GM12801 (cell line): Measurements from ENCODE around the gene CAPN2.

Experiments
- TF ChIP-seq, protein P1 (sequence below): IDR thresholded peaks from one replicate; pipeline ENCODE4 v1.5.1; 2011; ENCODE audit warnings: control low read depth; ENCODE audit not compliant: insufficient read length; ENCODE audit errors: extremely low read depth

Gene CAPN2

DNA sequence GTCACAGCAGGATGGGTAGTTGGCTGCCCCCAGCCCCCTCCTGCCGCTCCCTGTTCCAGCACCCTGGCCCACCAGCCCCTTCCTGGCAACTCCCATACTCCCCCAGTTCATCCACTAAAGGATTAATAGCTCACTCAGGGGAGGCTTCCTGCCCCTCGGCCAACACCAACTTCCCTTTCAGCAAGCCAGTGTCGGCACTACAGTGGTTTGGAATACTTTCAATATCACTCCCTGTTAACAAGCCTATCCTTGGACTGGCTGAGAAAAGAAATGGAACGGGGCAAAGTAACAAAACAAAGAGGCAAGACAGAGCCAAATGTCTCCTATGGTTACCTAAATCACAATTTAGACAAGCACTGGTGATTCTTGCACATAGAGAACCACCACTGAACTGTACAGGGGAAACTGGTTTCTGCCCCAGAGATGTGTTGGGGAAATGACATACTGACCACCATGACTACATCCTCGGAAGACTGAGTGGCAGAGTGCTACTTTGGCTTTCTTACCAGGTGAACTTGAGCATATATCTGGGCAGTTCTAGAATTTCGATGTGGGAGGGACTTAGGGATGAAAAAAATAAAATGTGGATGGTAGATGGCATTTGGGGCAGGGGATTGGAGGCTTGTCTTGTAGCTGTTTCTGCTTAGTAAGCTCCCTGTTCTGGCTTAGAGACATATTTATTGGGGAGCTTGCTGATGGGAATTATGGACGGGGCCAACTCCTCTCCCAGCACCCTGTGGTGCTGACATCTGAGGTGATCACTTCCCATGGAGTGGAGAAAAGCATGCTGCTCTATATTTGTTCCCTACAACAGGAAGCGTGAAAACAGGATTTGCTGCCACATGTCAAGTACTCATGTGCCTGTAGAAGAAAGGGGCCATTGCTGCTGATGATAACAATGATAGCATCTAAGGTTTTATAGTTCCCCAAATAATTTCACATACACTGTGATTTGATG, 7.1 kb upstream of the CAPN2 start:
- TF ChIP-seq, protein P1, sequence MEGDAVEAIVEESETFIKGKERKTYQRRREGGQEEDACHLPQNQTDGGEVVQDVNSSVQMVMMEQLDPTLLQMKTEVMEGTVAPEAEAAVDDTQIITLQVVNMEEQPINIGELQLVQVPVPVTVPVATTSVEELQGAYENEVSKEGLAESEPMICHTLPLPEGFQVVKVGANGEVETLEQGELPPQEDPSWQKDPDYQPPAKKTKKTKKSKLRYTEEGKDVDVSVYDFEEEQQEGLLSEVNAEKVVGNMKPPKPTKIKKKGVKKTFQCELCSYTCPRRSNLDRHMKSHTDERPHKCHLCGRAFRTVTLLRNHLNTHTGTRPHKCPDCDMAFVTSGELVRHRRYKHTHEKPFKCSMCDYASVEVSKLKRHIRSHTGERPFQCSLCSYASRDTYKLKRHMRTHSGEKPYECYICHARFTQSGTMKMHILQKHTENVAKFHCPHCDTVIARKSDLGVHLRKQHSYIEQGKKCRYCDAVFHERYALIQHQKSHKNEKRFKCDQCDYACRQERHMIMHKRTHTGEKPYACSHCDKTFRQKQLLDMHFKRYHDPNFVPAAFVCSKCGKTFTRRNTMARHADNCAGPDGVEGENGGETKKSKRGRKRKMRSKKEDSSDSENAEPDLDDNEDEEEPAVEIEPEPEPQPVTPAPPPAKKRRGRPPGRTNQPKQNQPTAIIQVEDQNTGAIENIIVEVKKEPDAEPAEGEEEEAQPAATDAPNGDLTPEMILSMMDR: no peak

DNA sequence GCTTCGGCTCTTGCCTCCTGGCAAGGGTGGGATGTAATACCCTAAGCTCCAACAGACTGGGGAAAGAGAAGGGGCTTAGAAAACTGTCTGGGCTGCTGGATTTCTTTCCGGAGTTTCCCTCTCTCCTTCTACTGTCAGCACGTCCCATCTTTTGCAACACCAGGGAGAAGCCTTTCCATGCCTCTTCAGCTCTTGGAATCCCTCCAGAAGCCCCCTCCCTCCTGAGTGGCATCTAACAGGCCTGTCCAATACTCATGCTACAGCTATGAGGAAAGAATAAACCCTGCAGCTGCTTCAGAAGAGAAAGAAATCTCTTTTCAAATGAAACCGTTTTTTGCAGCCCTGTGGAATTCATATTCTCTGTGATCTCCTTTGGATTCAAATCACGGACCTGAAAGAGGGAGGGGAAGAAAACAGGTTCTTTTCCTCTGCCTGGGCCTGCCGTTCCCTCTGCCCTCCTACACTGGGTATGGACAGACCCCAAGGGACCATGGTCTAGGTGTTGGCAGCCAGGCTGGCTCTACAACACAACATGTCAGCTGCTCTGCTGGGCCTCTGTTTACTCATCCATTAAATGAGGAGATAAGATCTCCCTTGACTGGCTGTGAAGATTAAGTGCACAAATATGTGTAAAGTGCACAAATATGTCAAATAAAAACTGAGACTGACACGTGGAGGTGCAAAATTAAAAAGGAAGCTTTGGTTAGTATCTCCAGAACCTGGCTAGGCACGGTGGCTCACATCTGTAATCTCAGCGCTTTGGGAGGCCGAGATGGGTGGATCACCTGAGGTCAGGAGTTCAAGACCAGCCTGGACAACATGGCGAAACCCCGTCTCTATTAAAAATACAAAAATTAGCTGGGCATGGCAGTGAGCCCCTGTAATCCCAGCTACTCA, 6.0 kb upstream of the CAPN2 start:
- TF ChIP-seq, protein P1: no peak

DNA sequence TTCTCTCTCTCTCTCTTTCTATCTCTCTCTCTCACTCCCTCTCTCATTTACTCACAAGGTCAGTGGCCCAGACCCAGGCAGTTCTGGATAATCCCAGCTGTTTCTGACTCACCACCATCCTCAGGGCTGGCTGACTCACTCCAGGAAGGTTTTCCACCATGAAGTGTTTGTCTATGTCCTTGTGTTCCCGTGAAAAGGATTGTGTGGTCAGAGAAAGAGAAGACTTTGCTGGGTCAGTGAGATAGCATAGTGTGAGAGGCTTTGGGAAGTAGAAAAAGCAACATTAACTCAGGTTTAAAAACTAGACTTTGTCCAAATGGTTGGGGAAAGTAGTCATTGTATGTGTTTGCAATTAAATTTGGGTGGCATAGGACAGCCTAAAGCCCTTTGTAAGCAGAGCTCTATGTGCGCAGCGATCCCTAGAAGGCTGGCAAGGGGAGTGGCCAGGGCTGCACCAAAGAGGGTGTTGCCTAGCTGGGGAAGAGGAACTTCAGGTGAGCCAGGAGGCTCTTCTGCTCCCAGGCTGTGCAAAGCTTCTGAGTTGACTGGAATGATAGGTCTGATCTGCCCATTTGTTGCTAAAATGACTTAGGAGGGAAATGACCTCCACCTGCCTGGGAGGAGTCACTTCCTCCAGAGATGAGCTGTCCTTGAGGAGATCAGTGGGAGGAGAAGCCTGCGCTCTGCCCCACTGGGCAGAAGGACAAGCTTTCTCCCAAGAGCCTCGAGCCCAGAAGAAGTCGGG, 4.9 kb upstream of the CAPN2 start:
- TF ChIP-seq, protein P1: no peak

DNA sequence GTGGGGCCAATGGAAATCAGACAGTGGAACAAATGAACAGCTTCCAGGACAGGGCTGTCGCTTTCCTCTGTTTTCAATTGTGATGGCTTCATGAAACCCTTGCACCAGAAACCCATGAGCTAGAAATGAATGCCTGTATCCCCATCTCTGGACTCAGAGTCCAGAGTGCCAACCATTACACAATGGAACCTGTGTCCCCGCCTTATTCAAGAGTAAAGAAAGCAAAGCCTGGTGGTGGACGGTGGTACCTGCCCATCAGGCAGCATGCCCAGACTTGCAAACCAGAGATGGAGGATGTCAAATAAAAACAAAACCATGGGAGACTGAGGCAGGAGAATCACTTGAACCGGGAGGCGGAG, 4.4 kb upstream of the CAPN2 start:
- TF ChIP-seq, protein P1: no peak

DNA sequence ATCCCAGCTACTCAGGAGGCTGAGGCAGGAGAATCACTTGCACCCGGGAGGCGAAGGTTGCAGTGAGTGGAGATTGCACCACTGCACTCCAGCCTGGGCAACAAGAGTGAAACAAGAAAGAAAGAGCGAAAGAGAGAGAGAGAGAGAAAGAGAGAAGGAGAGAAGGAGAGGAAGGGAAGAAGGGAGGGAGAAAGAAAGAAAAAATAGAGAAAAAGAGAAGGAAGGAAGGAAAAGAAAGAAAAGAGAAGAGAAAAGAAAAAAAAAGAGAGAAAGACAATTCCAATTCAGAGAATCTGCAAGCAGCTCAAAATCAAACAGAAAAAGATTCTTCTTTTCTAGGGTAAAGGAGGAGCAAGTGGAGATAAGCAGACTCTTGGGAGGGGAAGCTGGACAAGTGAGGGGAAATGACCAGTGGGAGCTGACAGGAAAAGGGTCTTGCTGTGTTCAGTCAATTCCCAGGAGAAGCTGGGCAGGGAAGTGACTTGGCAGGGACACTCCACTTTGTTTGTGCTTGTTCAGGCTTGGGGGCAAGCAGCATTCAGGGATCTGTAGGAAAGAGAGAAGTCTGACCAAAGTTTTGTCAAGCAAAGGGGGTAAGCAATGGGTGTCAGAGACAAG, 3.6 kb upstream of the CAPN2 start:
- TF ChIP-seq, protein P1: no peak

DNA sequence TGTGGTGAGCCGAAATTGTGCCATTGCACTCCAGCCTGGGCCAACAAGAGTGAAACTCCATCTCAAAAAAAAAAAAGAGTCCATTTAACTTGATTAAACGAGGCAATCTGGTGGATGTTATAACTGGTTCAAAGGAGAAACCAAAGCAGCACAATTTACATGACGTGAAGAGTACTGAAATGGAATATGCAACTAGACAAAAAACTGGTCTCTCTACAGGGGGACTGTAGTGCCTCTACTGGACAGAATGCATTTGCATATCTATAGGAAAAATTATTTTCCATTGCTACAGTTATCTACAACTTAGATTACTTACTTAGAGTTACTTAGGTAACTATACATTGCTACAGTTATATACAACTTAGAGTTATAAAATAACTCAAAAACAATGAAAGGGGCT, 2.7 kb upstream of the CAPN2 start:
- TF ChIP-seq, protein P1: no peak
